ENCODE measurements around the gene ZNF710. TPM values are rescaled to one million over a fixed set of nuclear protein-coding genes. Genes with fewer than 3 reads are reported as not detected.

ZNF710 gene
- total and polyA plus RNA-seq, 2 of the 8 experiments (the other 6 are each of a cell fraction or from before 2014, with no cell fraction given): 10.5 to 24.0 TPM

DNA sequence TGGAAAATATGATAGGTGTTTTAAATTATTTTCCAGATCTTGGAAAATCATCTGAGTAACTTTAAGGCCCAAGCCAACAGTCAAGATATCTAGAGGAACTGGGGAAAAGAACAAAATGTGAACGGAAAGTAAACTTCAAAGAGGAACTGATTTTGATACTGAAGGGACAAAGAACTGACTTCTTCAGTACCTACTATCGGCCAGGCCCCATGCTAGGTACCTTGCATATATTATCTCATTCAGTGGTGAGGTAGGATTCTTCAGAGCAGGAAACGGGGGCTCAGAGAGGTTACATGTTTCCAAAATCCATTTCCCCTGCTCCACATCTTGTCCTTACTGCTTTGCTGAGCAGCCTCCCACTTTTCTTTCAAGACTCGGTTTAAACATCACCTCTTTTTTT is 9.8 kb upstream of the ZNF710 start (continued):
- TF ChIP-seq, protein P1, sequence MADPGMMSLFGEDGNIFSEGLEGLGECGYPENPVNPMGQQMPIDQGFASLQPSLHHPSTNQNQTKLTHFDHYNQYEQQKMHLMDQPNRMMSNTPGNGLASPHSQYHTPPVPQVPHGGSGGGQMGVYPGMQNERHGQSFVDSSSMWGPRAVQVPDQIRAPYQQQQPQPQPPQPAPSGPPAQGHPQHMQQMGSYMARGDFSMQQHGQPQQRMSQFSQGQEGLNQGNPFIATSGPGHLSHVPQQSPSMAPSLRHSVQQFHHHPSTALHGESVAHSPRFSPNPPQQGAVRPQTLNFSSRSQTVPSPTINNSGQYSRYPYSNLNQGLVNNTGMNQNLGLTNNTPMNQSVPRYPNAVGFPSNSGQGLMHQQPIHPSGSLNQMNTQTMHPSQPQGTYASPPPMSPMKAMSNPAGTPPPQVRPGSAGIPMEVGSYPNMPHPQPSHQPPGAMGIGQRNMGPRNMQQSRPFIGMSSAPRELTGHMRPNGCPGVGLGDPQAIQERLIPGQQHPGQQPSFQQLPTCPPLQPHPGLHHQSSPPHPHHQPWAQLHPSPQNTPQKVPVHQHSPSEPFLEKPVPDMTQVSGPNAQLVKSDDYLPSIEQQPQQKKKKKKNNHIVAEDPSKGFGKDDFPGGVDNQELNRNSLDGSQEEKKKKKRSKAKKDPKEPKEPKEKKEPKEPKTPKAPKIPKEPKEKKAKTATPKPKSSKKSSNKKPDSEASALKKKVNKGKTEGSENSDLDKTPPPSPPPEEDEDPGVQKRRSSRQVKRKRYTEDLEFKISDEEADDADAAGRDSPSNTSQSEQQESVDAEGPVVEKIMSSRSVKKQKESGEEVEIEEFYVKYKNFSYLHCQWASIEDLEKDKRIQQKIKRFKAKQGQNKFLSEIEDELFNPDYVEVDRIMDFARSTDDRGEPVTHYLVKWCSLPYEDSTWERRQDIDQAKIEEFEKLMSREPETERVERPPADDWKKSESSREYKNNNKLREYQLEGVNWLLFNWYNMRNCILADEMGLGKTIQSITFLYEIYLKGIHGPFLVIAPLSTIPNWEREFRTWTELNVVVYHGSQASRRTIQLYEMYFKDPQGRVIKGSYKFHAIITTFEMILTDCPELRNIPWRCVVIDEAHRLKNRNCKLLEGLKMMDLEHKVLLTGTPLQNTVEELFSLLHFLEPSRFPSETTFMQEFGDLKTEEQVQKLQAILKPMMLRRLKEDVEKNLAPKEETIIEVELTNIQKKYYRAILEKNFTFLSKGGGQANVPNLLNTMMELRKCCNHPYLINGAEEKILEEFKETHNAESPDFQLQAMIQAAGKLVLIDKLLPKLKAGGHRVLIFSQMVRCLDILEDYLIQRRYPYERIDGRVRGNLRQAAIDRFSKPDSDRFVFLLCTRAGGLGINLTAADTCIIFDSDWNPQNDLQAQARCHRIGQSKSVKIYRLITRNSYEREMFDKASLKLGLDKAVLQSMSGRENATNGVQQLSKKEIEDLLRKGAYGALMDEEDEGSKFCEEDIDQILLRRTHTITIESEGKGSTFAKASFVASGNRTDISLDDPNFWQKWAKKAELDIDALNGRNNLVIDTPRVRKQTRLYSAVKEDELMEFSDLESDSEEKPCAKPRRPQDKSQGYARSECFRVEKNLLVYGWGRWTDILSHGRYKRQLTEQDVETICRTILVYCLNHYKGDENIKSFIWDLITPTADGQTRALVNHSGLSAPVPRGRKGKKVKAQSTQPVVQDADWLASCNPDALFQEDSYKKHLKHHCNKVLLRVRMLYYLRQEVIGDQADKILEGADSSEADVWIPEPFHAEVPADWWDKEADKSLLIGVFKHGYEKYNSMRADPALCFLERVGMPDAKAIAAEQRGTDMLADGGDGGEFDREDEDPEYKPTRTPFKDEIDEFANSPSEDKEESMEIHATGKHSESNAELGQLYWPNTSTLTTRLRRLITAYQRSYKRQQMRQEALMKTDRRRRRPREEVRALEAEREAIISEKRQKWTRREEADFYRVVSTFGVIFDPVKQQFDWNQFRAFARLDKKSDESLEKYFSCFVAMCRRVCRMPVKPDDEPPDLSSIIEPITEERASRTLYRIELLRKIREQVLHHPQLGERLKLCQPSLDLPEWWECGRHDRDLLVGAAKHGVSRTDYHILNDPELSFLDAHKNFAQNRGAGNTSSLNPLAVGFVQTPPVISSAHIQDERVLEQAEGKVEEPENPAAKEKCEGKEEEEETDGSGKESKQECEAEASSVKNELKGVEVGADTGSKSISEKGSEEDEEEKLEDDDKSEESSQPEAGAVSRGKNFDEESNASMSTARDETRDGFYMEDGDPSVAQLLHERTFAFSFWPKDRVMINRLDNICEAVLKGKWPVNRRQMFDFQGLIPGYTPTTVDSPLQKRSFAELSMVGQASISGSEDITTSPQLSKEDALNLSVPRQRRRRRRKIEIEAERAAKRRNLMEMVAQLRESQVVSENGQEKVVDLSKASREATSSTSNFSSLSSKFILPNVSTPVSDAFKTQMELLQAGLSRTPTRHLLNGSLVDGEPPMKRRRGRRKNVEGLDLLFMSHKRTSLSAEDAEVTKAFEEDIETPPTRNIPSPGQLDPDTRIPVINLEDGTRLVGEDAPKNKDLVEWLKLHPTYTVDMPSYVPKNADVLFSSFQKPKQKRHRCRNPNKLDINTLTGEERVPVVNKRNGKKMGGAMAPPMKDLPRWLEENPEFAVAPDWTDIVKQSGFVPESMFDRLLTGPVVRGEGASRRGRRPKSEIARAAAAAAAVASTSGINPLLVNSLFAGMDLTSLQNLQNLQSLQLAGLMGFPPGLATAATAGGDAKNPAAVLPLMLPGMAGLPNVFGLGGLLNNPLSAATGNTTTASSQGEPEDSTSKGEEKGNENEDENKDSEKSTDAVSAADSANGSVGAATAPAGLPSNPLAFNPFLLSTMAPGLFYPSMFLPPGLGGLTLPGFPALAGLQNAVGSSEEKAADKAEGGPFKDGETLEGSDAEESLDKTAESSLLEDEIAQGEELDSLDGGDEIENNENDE (IDR thresholded peaks at IDR 0.05; ENCODE audit: insufficient replicate concordance, low read length): no peak
- TF ChIP-seq RNF2 (IDR thresholded peaks at IDR 0.05; ENCODE audit: borderline replicate concordance, low read depth, low read length, missing control alignments, poor library complexity, severe bottlenecking) (no peak), BCL11A (IDR thresholded peaks at IDR 0.05; ENCODE audit: low read depth in 2 of 2, low read length in 2 of 2) (no peak)

Measured in H1 (cell line).